Suprapubic skin (tissue), 4 donors: Measurements from ENCODE around the gene RIOK2.

Source experiments
- CTCF ChIP-seq, 2 donors: fragments of 200-600 bp in 1 of 2; fragments of 450-650 bp in 1 of 2; sonication (generic) in 1 of 2; IDR thresholded peaks; one replicate each; pipeline ENCODE4 v1.5.1; 2016 to 2019; ENCODE audit warnings: antibody characterized with exemption in 2 of 2, mild to moderate bottlenecking in 1 of 2, moderate library complexity in 1 of 2
- POLR2A ChIP-seq, 2 donors: fragments of 450-650 bp; IDR thresholded peaks; one replicate each; pipeline ENCODE4 v1.6.1; 2017; ENCODE audit warnings: antibody characterized with exemption in 2 of 2, mild to moderate bottlenecking in 2 of 2, moderate library complexity in 2 of 2
- POLR2AphosphoS5 ChIP-seq, 3 donors: sonication (generic); formaldehyde crosslinking; IDR thresholded peaks; one replicate each; pipeline ENCODE4 v1.6.1; 2017; ENCODE audit warnings: antibody characterized with exemption in 3 of 3

DNA sequence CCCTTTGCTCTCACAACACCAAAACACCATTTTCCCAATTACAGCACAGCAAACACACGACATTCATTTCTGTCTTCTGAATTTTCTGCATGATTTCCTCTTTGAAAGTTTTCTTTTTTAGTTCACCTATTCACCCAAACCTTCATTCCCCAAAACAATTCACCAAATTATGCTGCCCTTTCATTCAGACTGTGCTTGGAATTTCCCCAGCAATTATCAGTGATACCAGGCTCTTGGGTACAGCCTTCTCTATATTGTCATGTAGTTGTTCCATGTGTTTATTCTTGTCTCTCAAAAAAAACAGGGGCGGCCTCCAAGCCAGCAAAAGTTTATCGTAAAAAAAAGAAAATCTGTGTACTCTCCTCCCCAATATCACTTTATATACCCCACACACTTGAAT lies 31.7 kb downstream of the RIOK2 start:
- TF ChIP-seq POLR2A (IDR thresholded peaks at IDR 0.05) (no peak), CTCF (IDR thresholded peaks at IDR 0.05) (no peak), POLR2AphosphoS5 (IDR thresholded peaks at IDR 0.05) (no peak)
